Stomach (tissue), 9 donors: ENCODE results near the gene IL17RE. TPM values are rescaled to one million over a fixed set of nuclear protein-coding genes. Genes with fewer than 3 reads are reported as not detected.

Experiments used
- DNase-seq, 2 donors: peaks; one replicate each; pipeline versions ENCODE4 v3.0.0 to v3.0.0-alpha.2; 2013 to 2019
- H3K27ac ChIP-seq, 5 donors: fragments of 200-600 bp in 4 of 5; sonication (generic) in 4 of 5; one replicate each; pipeline ENCODE4 v1.5.1; 2013 to 2019; ENCODE audit warnings: mild to moderate bottlenecking in 1 of 5, moderate library complexity in 1 of 5
- H3K27me3 ChIP-seq, 3 donors: fragments of 200-600 bp; sonication (generic); one replicate each; pipeline ENCODE4 v1.5.1; 2017 to 2019; ENCODE audit warnings: mixed run types in 1 of 3
- H3K36me3 ChIP-seq, 4 donors: fragments of 200-600 bp; sonication (generic); 1 replicate in 3 of 4; 2 replicates in 1 of 4; pipeline ENCODE4 v1.5.1; 2016 to 2019
- H3K4me1 ChIP-seq, 4 donors: fragments of 200-600 bp; sonication (generic); one replicate each; pipeline ENCODE4 v1.5.1; 2016 to 2019
- H3K4me3 ChIP-seq, 4 donors: fragments of 200-600 bp; sonication (generic) in 3 of 4; one replicate each; pipeline ENCODE4 v1.5.1; 2016 to 2019; ENCODE audit warnings: mild to moderate bottlenecking in 1 of 4
- H3K9me3 ChIP-seq, 4 donors: fragments of 200-600 bp; sonication (generic); one replicate each; pipeline ENCODE4 v1.5.1; 2016 to 2019
- EP300 ChIP-seq: sonication (generic); formaldehyde crosslinking; IDR thresholded peaks from one replicate; pipeline ENCODE4 v1.6.1; 2017; ENCODE audit warnings: antibody characterized with exemption
- POLR2A ChIP-seq, 4 donors: fragments of 450-650 bp; IDR thresholded peaks; one replicate each; pipeline ENCODE4 v1.6.1; 2016; ENCODE audit warnings: antibody characterized with exemption in 4 of 4, control low read depth in 2 of 4, mild to moderate bottlenecking in 1 of 4, moderate library complexity in 1 of 4
- POLR2AphosphoS5 ChIP-seq, 3 donors: sonication (generic); formaldehyde crosslinking; IDR thresholded peaks; one replicate each; pipeline ENCODE4 v1.6.1; 2016; ENCODE audit warnings: antibody characterized with exemption in 3 of 3
- whole genome bisulfite sequencing, 5 donors: extraction: QIAGEN DNeasy Blood & Tissue Kit in 3 of 5; methylation state at CpG; one replicate each; pipeline versions ENCODE4 v1.1.5 to v1.1.7; 2013 to 2018; 5-methylcytosine and 5-hydroxymethylcytosine counted together
- intact Hi-C: fragments of 100-400 bp; cut with DNase I; formaldehyde crosslinking; loops from one replicate; pipeline ENCODE4 v1.15.1; 2023; ENCODE audit warnings: low total_unique reads
- polyA plus RNA-seq, 3 donors: library from polyadenylated mRNA; stranded (reverse); fragments of 200-250 nt; gene quantifications; one replicate each; pipeline ENCODE4 v1.2.3, GENCODE V29; 2013
- total RNA-seq, 5 donors: library from RNA; depleted of rRNA; stranded (reverse); fragments of >200 nt; gene quantifications; one replicate each; pipeline versions ENCODE4 v1.1.0 to v1.2.3, GENCODE V29; 2014 to 2016
- TF ChIP-seq, protein P1 (sequence below), 7 experiments: fragments of 450-650 bp in 4 of 7; fragments of 200-600 bp in 3 of 7; sonication (generic) in 3 of 7; IDR thresholded peaks; one replicate each; pipeline ENCODE4 v1.5.1; 2016 to 2019; ENCODE audit warnings: antibody characterized with exemption in 7 of 7, control low read depth in 2 of 7, mild to moderate bottlenecking in 1 of 7
- donor health status: healthy with polysubstance abuse.
- donor health status: Bipolar disorder and iron deficiency.
- donor health status: healthy.

Gene IL17RE
- total and polyA plus RNA-seq, 8 donors = 10.3 to 301 (median 40.7) TPM

DNA sequence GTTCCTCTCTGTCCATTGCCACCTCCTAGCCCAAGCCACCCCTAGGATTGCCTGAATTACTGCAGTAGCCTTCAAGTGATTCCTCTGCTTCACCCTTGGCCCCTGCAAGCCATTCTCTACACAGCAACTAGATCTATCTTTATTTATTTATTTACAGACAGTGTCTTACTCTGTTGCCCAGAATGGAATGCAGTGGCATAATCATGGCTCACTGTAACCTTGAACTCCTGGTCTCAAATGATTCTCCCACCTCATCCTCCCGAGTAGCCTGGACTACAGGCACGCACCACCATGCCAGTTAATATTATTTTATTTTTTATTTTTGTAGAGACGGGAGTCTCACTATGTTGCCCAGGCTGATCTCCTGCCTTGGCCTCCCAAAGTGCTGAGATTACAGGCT is 14.1 kb upstream of the IL17RE start:
- intact Hi-C loops = no loop called here
- TF ChIP-seq POLR2A (IDR thresholded peaks at IDR 0.05) (no peak), EP300 (no peak), POLR2AphosphoS5 (IDR thresholded peaks at IDR 0.05) (no peak)
- TF ChIP-seq, protein P1, sequence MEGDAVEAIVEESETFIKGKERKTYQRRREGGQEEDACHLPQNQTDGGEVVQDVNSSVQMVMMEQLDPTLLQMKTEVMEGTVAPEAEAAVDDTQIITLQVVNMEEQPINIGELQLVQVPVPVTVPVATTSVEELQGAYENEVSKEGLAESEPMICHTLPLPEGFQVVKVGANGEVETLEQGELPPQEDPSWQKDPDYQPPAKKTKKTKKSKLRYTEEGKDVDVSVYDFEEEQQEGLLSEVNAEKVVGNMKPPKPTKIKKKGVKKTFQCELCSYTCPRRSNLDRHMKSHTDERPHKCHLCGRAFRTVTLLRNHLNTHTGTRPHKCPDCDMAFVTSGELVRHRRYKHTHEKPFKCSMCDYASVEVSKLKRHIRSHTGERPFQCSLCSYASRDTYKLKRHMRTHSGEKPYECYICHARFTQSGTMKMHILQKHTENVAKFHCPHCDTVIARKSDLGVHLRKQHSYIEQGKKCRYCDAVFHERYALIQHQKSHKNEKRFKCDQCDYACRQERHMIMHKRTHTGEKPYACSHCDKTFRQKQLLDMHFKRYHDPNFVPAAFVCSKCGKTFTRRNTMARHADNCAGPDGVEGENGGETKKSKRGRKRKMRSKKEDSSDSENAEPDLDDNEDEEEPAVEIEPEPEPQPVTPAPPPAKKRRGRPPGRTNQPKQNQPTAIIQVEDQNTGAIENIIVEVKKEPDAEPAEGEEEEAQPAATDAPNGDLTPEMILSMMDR (IDR thresholded peaks at IDR 0.05) = no peak
- Histone ChIP-seq H3K36me3 (peaks cover 0 to 13% (median 13%) of the 10 kb centered on the region in 4 donors), H3K4me3 (no peak overlapping the region), H3K9me3 (no peaks in the 10 kb centered on the region), H3K4me1 (peaks cover 14 to 30% (median 27%) of the 10 kb centered on the region in 4 donors), H3K27me3 (no peaks in the 10 kb centered on the region), H3K27ac (no peak overlapping the region)
- no peak for DNase-seq
- 83 to 92% (median 87%) methylated on average over 3 of the region's 3 CpGs for WGBS, 5 donors

GRCh38 chr3:9889405-9889804 is 13.2 kb upstream of the IL17RE start:
- DNase-seq = no peak
- Histone ChIP-seq H3K4me3 (no peak overlapping the region), H3K36me3 (peaks cover 0 to 19% (median 16%) of the 10 kb centered on the region in 4 donors), H3K27me3 (no peaks in the 10 kb centered on the region), H3K4me1 (peaks cover 18 to 39% (median 31%) of the 10 kb centered on the region in 4 donors), H3K9me3 (no peaks in the 10 kb centered on the region), H3K27ac (peak overlapping the region in 1 of 5 donors; percentile 93)
- intact Hi-C loops = no loop called here
- no peak for TF ChIP-seq POLR2A (IDR thresholded peaks at IDR 0.05)
- no peak for TF ChIP-seq POLR2AphosphoS5 (IDR thresholded peaks at IDR 0.05)
- TF ChIP-seq EP300 = no peak
- TF ChIP-seq, protein P1 (IDR thresholded peaks at IDR 0.05) = no peak
- WGBS, 5 donors = 75 to 83% (median 76%) methylated on average over 5 of the region's 5 CpGs

GRCh38 chr3:9890249-9891071 is 12.2 kb upstream of the IL17RE start, which contains the start of gene JAGN1:
Gene JAGN1 (plus strand): TSS chr3:9890610. CDS start chr3:9890723, 113 bp downstream.
- peak; percentile 92 to 96 for DNase-seq
- H3K27me3 ChIP-seq = no peaks in the 10 kb centered on the region
- H3K4me1 ChIP-seq = peaks cover 18 to 42% (median 31%) of the 10 kb centered on the region in 4 donors
- no peaks in the 10 kb centered on the region for H3K9me3 ChIP-seq
- peak within 1 kb of the TSS; percentile 68 to 93 (median 84) for H3K4me3 ChIP-seq
- intact Hi-C loops = no loop called here
- H3K27ac ChIP-seq = peak within 1 kb of the TSS; percentile 93 to 99 (median 97)
- 0 to 1% (median 0%) methylated on average over 29 to 62 of the region's 62 CpGs for WGBS, 5 donors
- peaks cover 0 to 19% (median 16%) of the 10 kb centered on the region in 4 donors for H3K36me3 ChIP-seq
- TF ChIP-seq, protein P1 (IDR thresholded peaks at IDR 0.05) = peak in 1 of 7 experiments; percentile 13
- TF ChIP-seq POLR2A (IDR thresholded peaks at IDR 0.05) (peak in 2 of 4 donors; percentile 65 to 69), POLR2AphosphoS5 (IDR thresholded peaks at IDR 0.05) (peak; percentile 36 to 96 (median 91)), EP300 (no peak)

DNA sequence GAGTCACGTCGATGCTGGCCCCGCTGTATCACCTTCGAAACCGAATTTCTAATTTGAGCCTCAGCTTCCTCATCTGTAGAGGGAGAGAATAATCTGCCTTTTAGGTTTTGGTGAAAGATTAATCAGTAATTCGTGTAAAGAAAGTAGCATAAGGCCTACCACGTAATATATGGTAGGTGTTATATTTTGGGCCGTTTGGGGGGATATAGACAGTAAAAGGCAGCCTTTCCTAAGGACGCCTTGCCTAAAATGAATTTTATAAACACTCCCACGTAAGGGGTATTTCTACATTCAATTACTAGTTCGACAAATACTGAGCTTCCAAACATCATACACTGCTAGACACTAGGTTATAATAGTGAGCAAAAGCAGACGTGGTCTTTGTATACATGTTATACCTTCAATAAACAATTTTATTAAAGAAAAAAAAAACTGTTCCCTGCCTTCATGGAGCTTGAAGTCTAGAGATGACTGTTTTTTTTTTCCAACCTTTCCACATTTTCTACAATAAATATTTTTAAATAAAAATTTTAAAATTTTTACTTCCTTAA is 11.5 kb upstream of the IL17RE start:
- Histone ChIP-seq H3K4me3 (peak overlapping the region; percentile 68 to 93 (median 84)), H3K9me3 (no peaks in the 10 kb centered on the region), H3K27me3 (no peaks in the 10 kb centered on the region), H3K4me1 (peaks cover 18 to 44% (median 34%) of the 10 kb centered on the region in 4 donors), H3K36me3 (peaks cover 0 to 19% (median 16%) of the 10 kb centered on the region in 4 donors), H3K27ac (peak overlapping the region; percentile 93 to 99 (median 97))
- TF ChIP-seq, protein P1 (IDR thresholded peaks at IDR 0.05) = no peak
- TF ChIP-seq EP300 (no peak), POLR2AphosphoS5 (IDR thresholded peaks at IDR 0.05) (no peak), POLR2A (IDR thresholded peaks at IDR 0.05) (no peak)
- 4 to 7% (median 5%) methylated on average over 11 to 12 of the region's 12 CpGs for WGBS, 5 donors
- no peak for DNase-seq
- intact Hi-C loops = no loop called here
